CD4-positive, alpha-beta T cell treated with Interleukin-21 for 1 hour (primary cell): ENCODE results near the gene WFDC12.
"Not testable (repeated sequence)": the region's sequence is repeated elsewhere in the genome, so short reads cannot be mapped to it uniquely, and the experiment has no call there.

Source experiments
- DNase-seq: peaks from one replicate; pipeline ENCODE4 v3.0.0-alpha.2; 2020

WFDC12 gene

GRCh38 chr20:45124365-45124764 is at the start of gene WFDC12:
WFDC12 (minus strand) TSS chr20:45124465; CDS start chr20:45124447, 18 bp downstream.
- DNase-seq = no peak

GRCh38 chr20:45173522-45173921 is 49.3 kb upstream of the WFDC12 start:
- no peak for DNase-seq

- DNase-seq = no peak
Observed at GRCh38 chr20:45164906-45165305, 40.6 kb upstream of the WFDC12 start.

GRCh38 chr20:45163083-45163803 is 39.0 kb upstream of the WFDC12 start:
- DNase-seq = no peak

- no peak for DNase-seq
Observed at GRCh38 chr20:45157962-45158361, 33.7 kb upstream of the WFDC12 start.

GRCh38 chr20:45156713-45157112 is 32.4 kb upstream of the WFDC12 start:
- no peak for DNase-seq

GRCh38 chr20:45154794-45155193 is 30.5 kb upstream of the WFDC12 start:
- peak; percentile 1 for DNase-seq

- DNase-seq = no peak
Observed at GRCh38 chr20:45154183-45154582, 29.9 kb upstream of the WFDC12 start.

- DNase-seq = peak; percentile 4
Observed at GRCh38 chr20:45153752-45154151, 29.5 kb upstream of the WFDC12 start.

- no peak for DNase-seq
Observed at GRCh38 chr20:45153147-45153546, 28.9 kb upstream of the WFDC12 start.

GRCh38 chr20:45152405-45152804 is 28.1 kb upstream of the WFDC12 start:
- DNase-seq = no peak

- DNase-seq = no peak
Observed at GRCh38 chr20:45149062-45149461, 24.8 kb upstream of the WFDC12 start.

GRCh38 chr20:45140836-45141235 is 16.6 kb upstream of the WFDC12 start:
- no peak for DNase-seq

GRCh38 chr20:45139733-45140375 is 15.6 kb upstream of the WFDC12 start:
- DNase-seq = not testable (repeated sequence)

- peak; percentile 30 for DNase-seq
Observed at GRCh38 chr20:45138561-45139300, 14.5 kb upstream of the WFDC12 start.

GRCh38 chr20:45136911-45137310 is 12.6 kb upstream of the WFDC12 start:
- no peak for DNase-seq

GRCh38 chr20:45128099-45128498 is 3.8 kb upstream of the WFDC12 start:
- no peak for DNase-seq

- no peak for DNase-seq
Observed at GRCh38 chr20:45121388-45121787, 2.9 kb downstream of the WFDC12 start.

GRCh38 chr20:45119556-45120266 is 4.6 kb downstream of the WFDC12 start:
- no peak for DNase-seq

GRCh38 chr20:45118028-45118427 is 6.2 kb downstream of the WFDC12 start:
- no peak for DNase-seq

GRCh38 chr20:45117581-45117980 is 6.7 kb downstream of the WFDC12 start:
- DNase-seq = no peak

- DNase-seq = no peak
Observed at GRCh38 chr20:45115829-45116228, 8.4 kb downstream of the WFDC12 start.

GRCh38 chr20:45115386-45115774 is 8.9 kb downstream of the WFDC12 start:
- DNase-seq = no peak
